Measurements from ENCODE around the gene CELF4.
A peak's percentile ranks its signal among the peaks of the same experiment; 100 is the strongest.

CELF4 gene

GRCh38 chr18:37280701-37281393 is 284.8 kb downstream of the CELF4 start:
- no peak for DNase-seq (ENCODE audit: low spot score)

DNA sequence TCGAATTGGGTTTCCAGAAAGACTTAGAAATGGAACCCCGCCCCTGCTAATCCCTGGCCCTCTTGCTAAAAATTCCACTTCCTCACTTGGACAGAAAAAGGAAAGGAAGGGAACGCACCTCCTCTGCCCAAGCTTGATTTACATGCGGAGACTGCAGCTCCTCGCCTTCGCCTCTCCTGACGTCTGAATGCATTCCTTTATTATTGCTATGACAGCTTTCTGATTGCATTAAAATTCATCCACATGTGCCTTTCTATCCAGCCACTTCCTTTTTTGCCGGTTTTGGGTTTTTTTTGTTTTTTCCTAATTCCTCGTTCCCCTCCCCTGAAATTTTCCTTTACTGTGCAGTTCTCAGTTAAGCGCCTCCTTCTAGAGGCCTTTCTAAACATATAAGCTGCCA is 287.8 kb downstream of the CELF4 start:
- DNase-seq (ENCODE audit: low spot score) = no peak

- DNase-seq (ENCODE audit: low spot score) = no peak
Measured at GRCh38 chr18:37276111-37276890, 289.3 kb downstream of the CELF4 start.

DNA sequence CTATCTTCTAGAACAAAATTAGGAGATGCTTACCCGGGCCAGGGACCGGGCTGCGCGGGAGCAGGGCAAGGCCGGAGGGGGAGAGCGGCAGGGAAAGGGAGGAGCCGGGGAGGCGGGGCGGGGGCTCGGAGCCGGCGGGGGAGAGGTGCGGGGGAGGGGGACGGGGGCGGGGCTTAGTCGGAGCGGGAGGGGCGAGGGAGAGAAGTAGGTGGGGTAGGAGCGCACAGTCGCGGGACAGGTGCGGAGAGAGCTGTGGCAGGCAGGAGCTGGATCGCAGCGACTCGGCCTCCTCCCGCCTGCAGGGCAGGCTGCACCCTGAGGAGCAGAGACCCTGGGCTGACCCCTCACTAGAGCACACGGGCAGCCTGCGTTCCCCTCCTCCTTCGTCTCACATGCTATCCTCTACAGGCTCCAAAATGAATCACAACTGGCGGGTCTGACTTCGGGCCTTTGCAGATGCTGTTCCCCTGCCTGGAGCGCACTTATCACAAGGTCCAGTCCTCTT is 290.3 kb downstream of the CELF4 start:
- DNase-seq (ENCODE audit: low spot score) = no peak

GRCh38 chr18:37274309-37275236 is 291.0 kb downstream of the CELF4 start:
- DNase-seq (ENCODE audit: low spot score) = no peak

DNA sequence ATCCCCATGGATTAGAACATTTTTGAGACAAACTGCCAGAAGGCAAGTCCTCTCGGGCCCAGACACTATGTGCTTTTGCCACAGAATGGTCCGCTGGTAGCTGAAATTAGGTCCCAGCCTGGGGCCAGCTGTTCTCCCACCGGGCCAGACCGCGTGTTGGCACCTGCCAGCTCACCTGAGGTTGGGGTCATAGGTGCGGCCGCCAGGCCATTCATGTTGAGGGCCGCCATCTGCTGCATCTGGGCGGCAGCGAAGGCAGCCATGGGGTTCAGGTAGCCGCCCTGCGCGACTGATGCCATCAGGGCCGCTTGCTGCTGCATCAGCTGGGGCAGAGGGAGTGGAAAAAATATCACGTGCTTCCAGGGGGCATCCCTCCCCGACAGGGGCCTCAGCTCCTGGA is 292.8 kb downstream of the CELF4 start:
- no peak for DNase-seq (ENCODE audit: low spot score)

- no peak for DNase-seq (ENCODE audit: low spot score)
Measured at GRCh38 chr18:37272226-37272625, 293.4 kb downstream of the CELF4 start.

GRCh38 chr18:37270666-37271052 is 294.9 kb downstream of the CELF4 start:
- DNase-seq (ENCODE audit: low spot score) = no peak

DNA sequence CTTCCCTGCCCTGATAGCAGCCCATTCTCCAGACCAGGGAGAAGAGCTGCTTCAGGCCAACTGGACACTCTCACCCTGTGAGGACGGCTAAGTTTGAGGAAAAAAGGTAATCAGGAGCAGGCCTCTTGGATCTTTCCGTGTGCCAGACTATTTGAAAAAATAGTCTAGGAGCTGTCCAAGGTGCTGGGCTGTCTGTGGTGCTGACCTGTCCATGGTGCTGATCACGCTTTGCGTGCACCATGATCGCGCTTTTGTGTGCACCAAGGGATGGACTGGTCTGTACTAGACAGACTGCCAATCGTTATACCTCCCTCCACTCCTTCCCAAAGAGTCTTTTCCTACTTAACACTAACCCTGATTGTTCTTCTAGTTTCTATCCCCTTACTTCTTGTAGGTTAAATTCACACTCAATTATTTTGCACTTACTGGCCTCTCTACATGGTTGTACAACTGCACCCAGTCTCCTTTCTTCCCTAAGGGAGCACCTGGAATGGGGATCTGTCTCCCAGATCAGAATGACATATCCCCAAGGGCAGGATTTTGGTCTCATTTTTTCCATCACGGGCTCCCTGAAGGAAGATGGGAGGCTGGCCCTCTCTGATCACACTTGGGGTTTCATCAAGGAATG is 295.4 kb downstream of the CELF4 start:
- peak; percentile 68 for DNase-seq (ENCODE audit: low spot score)

DNA sequence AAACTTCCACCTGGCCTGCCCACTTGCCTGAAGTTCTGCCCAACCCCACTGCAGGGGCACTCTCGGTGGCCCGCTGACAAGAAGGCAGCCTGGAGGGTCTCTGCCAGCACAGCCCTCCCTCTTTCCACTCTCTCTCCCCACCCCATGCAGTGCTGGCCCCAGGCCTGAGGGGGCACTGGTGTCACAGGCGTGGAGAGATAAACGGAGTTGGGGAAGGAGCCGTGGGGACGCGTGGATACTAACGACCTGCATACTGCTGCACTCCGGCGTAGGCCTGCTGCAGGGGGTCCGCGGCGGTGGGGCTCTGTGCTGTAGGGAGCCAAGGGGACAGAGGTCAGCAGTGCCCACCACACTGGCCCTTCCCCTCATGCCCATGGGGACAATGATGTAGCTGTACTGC is 299.3 kb downstream of the CELF4 start:
- no peak for DNase-seq (ENCODE audit: low spot score)

DNA sequence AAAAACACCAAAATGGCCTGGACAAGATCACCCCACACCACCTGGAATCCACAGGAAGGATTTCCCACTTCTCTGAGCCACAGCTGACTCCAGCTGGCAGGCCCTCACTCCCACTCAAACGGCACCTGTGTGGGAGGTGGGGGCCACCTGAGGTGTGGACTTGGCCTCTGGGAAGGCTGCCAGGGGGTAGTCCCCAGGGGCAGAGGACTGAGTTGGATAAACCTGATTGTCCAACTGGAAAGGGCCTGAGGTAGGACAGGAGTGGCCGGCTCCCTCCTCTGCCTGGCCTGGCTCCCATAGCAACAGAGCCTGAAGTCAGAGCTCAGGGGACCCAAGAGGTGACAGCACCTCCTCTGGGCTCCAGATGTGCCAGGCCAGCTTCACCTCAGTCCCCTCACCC is 300.2 kb downstream of the CELF4 start:
- DNase-seq (ENCODE audit: low spot score) = no peak

GRCh38 chr18:37264956-37265355 is 300.6 kb downstream of the CELF4 start:
- no peak for DNase-seq (ENCODE audit: low spot score)

GRCh38 chr18:37261988-37262387 is 303.6 kb downstream of the CELF4 start:
- no peak for DNase-seq (ENCODE audit: low spot score)

GRCh38 chr18:37261246-37261840 is 304.3 kb downstream of the CELF4 start:
- no peak for DNase-seq (ENCODE audit: low spot score)

- DNase-seq (ENCODE audit: low spot score) = no peak
Measured at GRCh38 chr18:37260367-37261093, 305.1 kb downstream of the CELF4 start.

- no peak for DNase-seq (ENCODE audit: low spot score)
Measured at GRCh38 chr18:37259711-37260110, 305.9 kb downstream of the CELF4 start.

GRCh38 chr18:37258819-37259218 is 306.8 kb downstream of the CELF4 start:
- DNase-seq (ENCODE audit: low spot score) = no peak

GRCh38 chr18:37258131-37258530 is 307.5 kb downstream of the CELF4 start:
- DNase-seq (ENCODE audit: low spot score) = no peak

DNA sequence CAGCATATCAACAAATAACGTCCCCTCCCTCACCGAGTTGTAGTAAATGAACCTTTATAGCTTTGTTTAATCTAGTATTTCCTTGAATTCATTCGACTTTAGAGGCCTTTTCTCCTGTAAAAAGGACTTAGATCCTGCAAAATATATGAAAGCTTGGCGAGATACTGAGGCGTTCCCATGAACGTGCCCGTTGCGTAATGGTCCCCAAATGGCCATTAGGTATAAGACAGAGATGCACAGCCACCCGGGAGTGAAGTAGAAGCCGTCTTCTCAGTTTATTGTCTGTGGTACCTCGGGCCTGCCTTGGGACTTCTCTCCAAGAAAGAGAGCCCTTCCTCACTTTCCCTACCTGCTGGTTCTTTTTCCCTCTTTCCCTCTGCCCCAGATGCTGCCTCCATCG is 310.6 kb downstream of the CELF4 start:
- DNase-seq (ENCODE audit: low spot score) = no peak

DNA sequence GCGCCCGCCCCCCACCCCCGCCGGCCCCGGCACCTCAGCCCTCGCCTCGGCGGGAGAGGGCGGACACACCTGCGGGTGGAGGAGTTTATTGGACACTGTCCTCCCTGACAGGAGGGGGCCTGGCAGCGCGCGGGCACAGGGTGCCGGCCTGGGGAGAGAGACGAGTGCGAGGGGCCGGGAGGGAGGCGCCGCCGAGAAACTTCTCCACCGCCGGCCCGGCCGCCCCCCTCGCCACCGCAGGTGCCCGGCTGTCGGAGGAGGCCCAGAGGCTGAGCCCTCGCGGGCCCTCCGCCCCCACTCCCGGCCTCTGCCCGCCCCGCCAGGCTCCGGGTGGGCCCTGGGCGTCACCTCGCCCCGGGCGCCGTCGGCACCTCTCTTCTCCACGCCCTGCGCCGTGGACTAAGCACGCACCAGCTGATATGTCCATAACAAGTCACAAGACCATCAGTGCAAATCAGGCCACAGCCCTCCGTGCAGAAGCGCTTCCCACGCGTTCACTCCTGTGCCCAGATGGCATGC is 311.3 kb downstream of the CELF4 start:
- DNase-seq (ENCODE audit: low spot score) = no peak

Data from AG20443 (cell line).